Calu3 (cell line): Measurements from ENCODE around the gene RAD23B. TPM values are rescaled to one million over a fixed set of nuclear protein-coding genes. Genes with fewer than 3 reads are reported as not detected.
A peak's percentile ranks its signal among the peaks of the same experiment; 100 is the strongest.

Experiments used
- BruUV-seq: library from RNA; stranded (reverse); fragments of 400-500 nt; replicated peaks from 2 replicates; lab custom pipeline; 2021; lab: Mats Ljungman, UMichigan
- CTCF ChIA-PET: fragments of 300-600 bp; sonication (Branson Sonifier 250); formaldehyde crosslinking; loops from one replicate; lab custom pipeline; 2022; ENCODE audit warnings: antibody characterized with exemption; lab: Charles Lee
- DNase-seq: peaks from one replicate; pipeline ENCODE4 v3.0.0; 2022
- H3K27ac Mint-ChIP-seq: one replicate; pipeline ENCODE4 v1.8.0; 2022; ENCODE audit warnings: mixed read lengths; ENCODE audit not compliant: unreplicated experiment
- H3K27me3 Mint-ChIP-seq: one replicate; pipeline ENCODE4 v1.8.0; 2022; ENCODE audit warnings: mixed read lengths; ENCODE audit not compliant: unreplicated experiment
- H3K36me3 Mint-ChIP-seq: one replicate; pipeline ENCODE4 v1.8.0; 2022; ENCODE audit warnings: mild to moderate bottlenecking, moderate library complexity, mixed read lengths; ENCODE audit not compliant: insufficient read depth, unreplicated experiment
- H3K4me1 Mint-ChIP-seq: one replicate; pipeline ENCODE4 v1.8.0; 2022; ENCODE audit warnings: mild to moderate bottlenecking, low read depth, mixed read lengths; ENCODE audit not compliant: unreplicated experiment
- H3K4me3 Mint-ChIP-seq: one replicate; pipeline ENCODE4 v1.8.0; 2022; ENCODE audit warnings: mild to moderate bottlenecking, low read depth, moderate library complexity, mixed read lengths; ENCODE audit not compliant: unreplicated experiment
- H3K9me3 Mint-ChIP-seq: one replicate; pipeline ENCODE4 v1.8.0; 2022; ENCODE audit warnings: low read depth, mixed read lengths; ENCODE audit not compliant: unreplicated experiment
- CTCF ChIP-seq: fragments of 200-600 bp; IDR thresholded peaks from one replicate; pipeline ENCODE4 v1.8.0; 2022; ENCODE audit warnings: antibody characterized with exemption; ENCODE audit not compliant: unreplicated experiment
- intact Hi-C: fragments of 100-400 bp; cut with micrococcal nuclease; formaldehyde crosslinking; loops from one replicate; pipeline ENCODE4 v1.10.0; 2022; ENCODE audit not compliant: unreplicated experiment
- total RNA-seq: library from RNA; stranded (reverse); gene quantifications from 2 replicates; pipeline ENCODE4 v1.2.3, GENCODE V29; 2022

RAD23B gene
- total RNA-seq, 1 experiment from 2014 or later = 82.3 TPM

- no TSS peak for BruUV-seq
- Mint-ChIP-seq H3K4me3 (peak overlapping the region; percentile 94), H3K36me3 (peaks cover 42% of the 10 kb centered on the region), H3K27me3 (no peaks in the 10 kb centered on the region), H3K27ac (peak overlapping the region; percentile 60), H3K4me1 (peaks cover 33% of the 10 kb centered on the region), H3K9me3 (no peaks in the 10 kb centered on the region)
- intact Hi-C loops = loop anchor here (1.0 kb wide), 1 partner anchor 41 kb away; no protein-coding TSS in a partner anchor
- CTCF ChIA-PET = no interaction called here
- peak; percentile 65 for DNase-seq
- no peak for TF ChIP-seq CTCF
Observed at GRCh38 chr9:107283623-107284616, 841 bp downstream of the RAD23B start.

GRCh38 chr9:107284636-107285035, 1.6 kb downstream of the RAD23B start:
- Mint-ChIP-seq H3K27me3 (no peaks in the 10 kb centered on the region), H3K9me3 (no peaks in the 10 kb centered on the region), H3K4me1 (peaks cover 40% of the 10 kb centered on the region), H3K27ac (peak overlapping the region; percentile 60), H3K36me3 (peaks cover 42% of the 10 kb centered on the region), H3K4me3 (peak overlapping the region; percentile 94)
- TF ChIP-seq CTCF = no peak
- CTCF ChIA-PET = no interaction called here
- intact Hi-C loops = loop anchor here (1.0 to 5.0 kb wide), 2 partner anchors 38 to 41 kb away; no protein-coding TSS in a partner anchor
- BruUV-seq = no TSS peak
- no peak for DNase-seq

GRCh38 chr9:107285286-107285685, 2.2 kb downstream of the RAD23B start:
- no peak overlapping the region for H3K27ac Mint-ChIP-seq
- H3K9me3 Mint-ChIP-seq = no peaks in the 10 kb centered on the region
- BruUV-seq = TSS peak; percentile 39
- H3K4me3 Mint-ChIP-seq = peak overlapping the region; percentile 94
- intact Hi-C loops = loop anchor here (5.0 kb wide), 1 partner anchor 37 kb away; no protein-coding TSS in a partner anchor
- no peak for DNase-seq
- CTCF ChIA-PET = no interaction called here
- TF ChIP-seq CTCF = no peak
- no peaks in the 10 kb centered on the region for H3K27me3 Mint-ChIP-seq
- peaks cover 42% of the 10 kb centered on the region for H3K36me3 Mint-ChIP-seq
- peaks cover 44% of the 10 kb centered on the region for H3K4me1 Mint-ChIP-seq

- TF ChIP-seq CTCF = no peak
- no peak for DNase-seq
- Mint-ChIP-seq H3K4me1 (peaks cover 41% of the 10 kb centered on the region), H3K36me3 (peaks cover 42% of the 10 kb centered on the region), H3K27ac (no peak overlapping the region), H3K9me3 (no peaks in the 10 kb centered on the region), H3K4me3 (peak overlapping the region; percentile 94), H3K27me3 (no peaks in the 10 kb centered on the region)
- BruUV-seq = no TSS peak
- CTCF ChIA-PET = no interaction called here
- intact Hi-C loops = loop anchor here (5.0 kb wide), 1 partner anchor 36 kb away; no protein-coding TSS in a partner anchor
Observed at GRCh38 chr9:107286057-107286456, 3.0 kb downstream of the RAD23B start.
